Right lung (tissue), 10 donors: Measurements from ENCODE around the gene MCEE. TPM values are rescaled to one million over a fixed set of nuclear protein-coding genes. Genes with fewer than 3 reads are reported as not detected.
"Not testable (repeated sequence)": the region's sequence is repeated elsewhere in the genome, so short reads cannot be mapped to it uniquely, and the experiment has no call there.

ENCODE experiments used
- DNase-seq, 2 donors: peaks; one replicate each; pipeline ENCODE4 v3.0.0-alpha.2; 2013
- long read RNA-seq, 8 donors: transcript quantifications; one replicate each; lab custom pipeline, GENCODE V29; 2026
- polyA plus RNA-seq, 5 donors: library from polyadenylated mRNA; unstranded; fragments of 120-200 nt; gene quantifications; one replicate each; pipeline versions ENCODE4 v1.2.1 to v1.2.3, GENCODE V29; 2013; ENCODE audit warnings: inconsistent platforms in 1 of 5, low replicate concordance in 1 of 5; ENCODE audit not compliant: insufficient read length in 5 of 5, insufficient read depth in 1 of 5

Gene MCEE
- 10 to 100 TPM; 23.9 to 31.5 (median 28.8) TPM for polyA plus RNA-seq
- long read RNA-seq, donor 1, transcript MCEE-201 (3 exons, 835 nt), result major isoform, 14 of 222 reads
- long read RNA-seq, donor 1, partial matches to known transcripts, result 183 of 222 reads
- long read RNA-seq, donor 1, other reads (novel, unspliced or antisense), result 24 of 222 reads
- long read RNA-seq, donor 2, partial matches to known transcripts, result 0 of 8 reads
- long read RNA-seq, donor 2, other reads (novel, unspliced or antisense), result 5 of 8 reads
- long read RNA-seq, donor 3, partial matches to known transcripts, result 0 of 10 reads
- long read RNA-seq, donor 3, other reads (novel, unspliced or antisense), result 6 of 10 reads
- long read RNA-seq, donor 4, partial matches to known transcripts, result 98 of 107 reads
- long read RNA-seq, donor 4, other reads (novel, unspliced or antisense), result 6 of 107 reads
- long read RNA-seq, donor 5, transcript MCEE-201 (3 exons, 835 nt), result major isoform, 8 of 248 reads
- long read RNA-seq, donor 5, partial matches to known transcripts, result 213 of 248 reads
- long read RNA-seq, donor 5, other reads (novel, unspliced or antisense), result 26 of 248 reads
- long read RNA-seq, donor 6, transcript MCEE-201 (3 exons, 835 nt), result major isoform, 7 of 21 reads
- long read RNA-seq, donor 6, partial matches to known transcripts, result 5 of 21 reads
- long read RNA-seq, donor 6, other reads (novel, unspliced or antisense), result 8 of 21 reads
- long read RNA-seq, donor 7, partial matches to known transcripts, result 0 of 4 reads
- long read RNA-seq, donor 7, other reads (novel, unspliced or antisense), result 0 of 4 reads
- long read RNA-seq, donor 8, partial matches to known transcripts, result 0 of 4 reads
- long read RNA-seq, donor 8, other reads (novel, unspliced or antisense), result 0 of 4 reads

- DNase-seq, result peak; percentile 90 to 91
Measured at GRCh38 chr2:71130152-71130904, at the start of gene MCEE, which contains the start of gene MPHOSPH10. Gene MCEE, minus strand, starts transcription at chr2:71130229. Its CDS starts 10 bp downstream, at chr2:71130219. Gene MPHOSPH10, plus strand, starts transcription at chr2:71130634. Its CDS starts 32 bp downstream, at chr2:71130666.

GRCh38 chr2:71178836-71179235 lies 48.8 kb upstream of the MCEE start:
- DNase-seq, result not testable (repeated sequence)

DNA sequence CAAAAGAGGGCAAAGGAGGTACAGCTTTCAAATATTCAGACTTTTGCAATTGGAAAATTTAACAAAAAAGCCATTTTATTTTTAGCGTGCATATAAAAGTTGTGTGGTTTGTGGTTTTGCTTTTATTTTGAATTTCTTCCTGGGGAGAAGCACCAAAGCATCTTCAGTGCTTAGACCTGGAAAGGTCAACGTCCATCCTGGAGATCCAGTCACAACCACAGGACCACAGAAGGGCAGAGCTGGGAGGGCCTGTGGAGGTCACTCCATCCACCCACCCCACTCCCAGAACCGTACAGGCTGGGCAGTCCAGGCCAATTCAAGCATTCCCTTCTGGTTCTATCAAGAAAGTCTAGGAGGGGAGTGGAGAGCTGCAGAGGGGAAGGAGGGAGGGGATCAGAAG lies 44.2 kb upstream of the MCEE start:
- no peak for DNase-seq

GRCh38 chr2:71173096-71173495 lies 43.1 kb upstream of the MCEE start:
- no peak for DNase-seq

DNA sequence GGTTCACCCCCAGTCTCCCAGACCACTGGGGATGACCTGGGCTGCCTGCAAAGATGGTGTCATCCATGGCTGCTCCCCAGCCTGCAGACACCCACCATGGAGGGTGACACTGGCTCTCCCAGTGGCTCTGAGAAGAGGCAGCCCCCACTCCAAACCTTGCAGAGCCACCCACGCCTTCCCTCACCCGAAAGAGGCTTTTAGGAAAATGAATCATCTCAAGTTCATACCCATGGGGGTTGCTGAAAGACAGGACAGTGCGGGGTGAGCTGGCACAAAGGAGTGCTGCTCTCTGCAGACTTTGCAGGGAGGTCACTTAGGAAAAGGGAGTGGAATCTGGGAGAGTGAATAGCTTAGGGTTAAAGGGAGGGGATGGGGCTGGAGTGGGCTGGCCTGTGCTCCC lies 36.8 kb upstream of the MCEE start:
- no peak for DNase-seq

DNA sequence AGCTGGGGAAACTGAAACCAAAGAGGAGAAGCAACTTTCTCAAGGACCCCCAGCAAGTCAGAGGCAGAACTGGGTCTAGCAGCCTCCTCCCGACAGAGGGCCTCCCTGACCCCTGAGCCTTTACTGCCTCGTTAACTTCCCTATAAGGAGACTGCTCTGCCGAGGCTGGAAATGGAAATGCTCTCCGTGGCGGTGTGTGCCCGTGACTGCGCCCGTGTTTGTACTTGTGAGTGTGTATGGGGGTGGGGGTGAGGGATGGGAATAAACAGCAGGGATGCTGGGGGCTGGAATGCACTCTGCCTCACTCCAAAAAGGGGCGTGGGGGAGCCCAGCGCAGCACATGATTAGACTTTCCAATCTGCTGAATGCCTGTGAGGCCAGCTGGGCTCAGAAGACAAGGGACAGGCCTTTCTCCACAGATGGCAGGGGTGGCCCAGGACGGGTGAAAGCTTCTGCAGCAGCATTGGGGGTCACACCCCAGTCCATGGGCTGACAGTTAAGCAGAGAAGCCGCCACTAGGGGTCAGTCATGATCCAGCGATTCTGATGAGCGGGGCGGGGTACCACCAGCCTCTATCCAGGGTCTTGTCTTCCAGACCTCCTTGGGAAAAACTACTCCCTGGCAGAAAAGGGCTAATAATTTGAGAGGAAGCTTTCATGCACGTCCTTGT lies 27.2 kb upstream of the MCEE start:
- DNase-seq, result peak; percentile 17 to 33

DNA sequence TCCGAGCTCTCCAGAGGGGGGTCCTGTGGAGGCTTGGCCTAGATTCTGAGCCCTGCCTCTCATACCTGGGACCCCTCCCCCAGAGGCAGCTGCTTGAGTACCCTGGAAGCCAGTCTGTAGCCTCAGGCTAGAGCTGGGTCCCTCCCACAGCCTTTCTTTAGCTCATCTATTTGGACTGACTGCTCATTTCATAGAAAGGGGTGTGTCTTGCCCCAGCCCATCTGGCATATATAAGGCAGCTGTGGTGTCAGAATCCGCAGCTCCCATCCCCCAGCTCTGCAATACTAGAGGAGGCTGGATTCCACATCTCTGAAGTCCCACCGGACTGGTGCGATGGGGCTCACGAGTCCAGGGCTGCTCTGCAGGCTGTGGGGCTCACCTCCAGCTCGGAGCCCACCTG lies 26.5 kb upstream of the MCEE start:
- DNase-seq, result peak; percentile 41 to 57

GRCh38 chr2:71155846-71156245 lies 25.8 kb upstream of the MCEE start:
- no peak for DNase-seq

DNA sequence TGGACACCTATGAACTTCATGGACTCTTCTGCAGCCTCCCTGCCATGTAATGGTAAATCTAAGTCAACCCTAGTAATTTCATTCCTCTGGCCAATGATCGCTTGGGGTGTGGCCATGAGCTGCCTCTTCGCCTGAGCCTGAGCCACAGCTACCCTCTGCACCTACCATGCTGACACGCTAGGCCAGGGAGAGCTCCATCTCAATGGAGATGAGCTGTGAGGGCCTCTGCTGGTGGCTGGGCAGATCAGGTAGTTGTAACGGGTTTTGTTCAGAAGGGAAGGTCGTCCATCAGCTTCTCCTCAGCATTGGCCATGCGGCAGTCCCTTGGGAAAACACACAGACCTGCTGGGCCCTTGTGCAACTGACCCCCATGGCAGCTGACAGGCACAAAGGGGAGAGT lies 24.8 kb upstream of the MCEE start:
- no peak for DNase-seq

DNA sequence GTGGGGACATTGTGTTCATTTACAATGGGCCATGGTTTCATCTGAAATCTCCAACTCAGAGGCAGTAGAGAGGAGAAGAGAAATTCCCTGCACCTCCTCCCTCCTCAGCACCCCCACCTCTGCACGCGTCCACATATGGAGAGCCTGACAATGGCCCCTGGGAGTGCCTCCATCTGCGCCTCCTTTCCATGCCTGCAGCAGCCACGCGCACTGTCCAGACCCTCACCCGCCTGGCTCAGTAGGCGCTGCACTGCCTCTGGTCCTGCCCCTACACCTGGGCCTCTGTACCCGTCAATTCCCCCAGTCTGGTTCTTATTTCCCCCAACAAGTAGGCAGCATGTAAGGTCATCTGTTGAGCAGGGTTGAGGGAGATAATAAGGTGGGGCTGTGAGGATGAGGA lies 24.2 kb upstream of the MCEE start:
- DNase-seq, result no peak

GRCh38 chr2:71153585-71154224 lies 23.7 kb upstream of the MCEE start:
- no peak for DNase-seq

DNA sequence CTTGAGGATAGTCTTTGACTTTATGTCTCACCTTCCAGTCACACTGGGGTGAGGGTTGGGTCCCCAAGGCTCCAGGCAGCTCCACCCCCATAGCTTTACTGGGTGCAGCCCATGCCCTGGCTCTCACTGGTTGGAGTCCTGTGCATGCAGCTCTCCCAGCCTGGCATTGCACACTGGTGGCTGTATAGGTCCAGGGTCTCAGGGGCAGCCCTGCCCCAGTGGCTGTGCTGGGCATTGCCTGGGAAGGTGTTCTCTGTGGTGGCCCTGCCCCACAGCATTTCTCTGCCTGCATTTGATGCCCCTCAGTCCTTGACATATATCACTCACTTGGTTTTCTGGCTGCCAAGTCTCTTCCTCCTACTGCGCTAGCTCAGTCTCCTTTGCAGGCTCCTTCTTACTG lies 21.6 kb upstream of the MCEE start:
- DNase-seq, result no peak

DNA sequence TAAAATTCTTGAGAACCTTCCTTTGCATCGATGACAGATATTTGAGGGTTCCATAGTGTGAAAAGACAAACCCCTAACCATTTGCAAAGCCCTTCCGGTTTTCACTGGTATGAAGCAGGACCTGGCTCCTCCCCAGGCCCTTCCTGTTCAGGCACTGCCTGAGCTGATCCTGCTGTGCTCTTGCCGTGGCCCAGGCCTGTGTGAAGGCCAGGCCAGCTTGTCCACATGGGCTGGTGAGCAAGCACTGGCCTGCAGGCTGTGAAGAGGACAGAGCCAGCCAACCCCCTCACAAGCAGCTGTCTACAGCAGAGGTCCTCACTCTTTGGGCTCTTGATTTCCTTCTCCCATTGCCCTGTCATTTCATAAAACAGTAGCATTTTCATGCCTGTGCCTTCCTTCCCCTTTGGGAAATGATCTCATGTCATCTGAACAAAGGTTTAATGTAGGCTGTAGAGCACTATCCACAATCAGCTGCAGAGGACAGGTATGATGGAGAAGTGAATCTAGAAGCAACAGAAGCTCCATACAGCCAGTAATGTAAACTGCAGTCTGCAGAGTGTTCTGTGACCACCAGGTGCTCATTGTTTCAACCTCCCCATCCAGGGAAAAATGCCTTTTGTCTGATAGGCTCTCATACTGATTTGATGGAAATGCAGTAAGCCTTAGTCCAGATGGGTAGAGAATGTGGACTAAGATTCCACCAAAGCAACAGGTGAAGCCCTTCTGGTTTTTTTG lies 20.2 kb upstream of the MCEE start:
- DNase-seq, result no peak

DNA sequence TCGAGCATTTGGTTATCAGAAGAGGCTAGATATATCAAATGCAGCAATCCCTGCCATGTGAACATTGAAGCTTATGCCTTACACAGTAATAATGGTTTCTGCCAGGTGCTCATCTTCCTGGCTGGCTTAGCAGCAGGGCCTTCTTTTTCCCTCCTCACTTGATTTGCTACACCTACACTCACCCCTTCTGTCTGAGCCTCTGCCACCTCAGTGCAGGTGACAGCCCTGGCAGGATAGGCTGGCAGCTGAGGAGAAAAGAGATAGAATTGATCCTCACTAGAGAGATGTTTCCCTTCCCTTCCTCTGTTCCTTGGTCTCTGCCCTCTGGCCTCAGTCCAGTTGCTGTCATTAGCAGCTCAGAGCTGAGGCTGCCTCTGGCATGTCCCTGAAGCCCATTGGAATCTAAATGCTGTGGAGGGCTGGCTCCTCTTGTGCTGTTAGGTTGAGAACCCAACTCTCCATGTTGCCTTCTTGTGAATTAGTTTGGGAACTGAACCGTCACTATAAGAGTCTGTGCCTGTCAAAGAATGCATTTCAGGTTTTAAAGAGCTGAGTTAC lies 18.6 kb upstream of the MCEE start:
- DNase-seq, result no peak

DNA sequence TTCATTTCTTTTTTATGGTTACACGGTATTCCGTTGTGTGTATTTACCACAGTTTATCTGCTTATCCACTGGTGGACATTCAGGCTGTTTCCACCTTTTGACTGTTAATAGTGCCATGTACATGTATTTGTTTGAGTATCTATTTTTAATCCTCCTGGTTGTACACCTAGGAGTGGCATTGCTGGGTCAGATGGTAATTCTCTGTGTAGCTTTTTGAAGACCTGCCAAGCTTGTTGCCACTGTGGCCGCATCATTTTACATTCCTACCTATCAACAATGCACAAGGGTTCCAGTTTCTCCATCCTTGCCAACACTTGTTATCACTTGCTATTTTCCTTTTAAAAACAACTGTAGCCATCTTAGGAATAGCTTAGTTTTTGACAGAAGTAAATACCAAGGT lies 13.8 kb upstream of the MCEE start:
- no peak for DNase-seq

- no peak for DNase-seq
Measured at GRCh38 chr2:71136174-71136573, 6.1 kb upstream of the MCEE start.

GRCh38 chr2:71133603-71134002 lies 3.6 kb upstream of the MCEE start:
- no peak for DNase-seq

DNA sequence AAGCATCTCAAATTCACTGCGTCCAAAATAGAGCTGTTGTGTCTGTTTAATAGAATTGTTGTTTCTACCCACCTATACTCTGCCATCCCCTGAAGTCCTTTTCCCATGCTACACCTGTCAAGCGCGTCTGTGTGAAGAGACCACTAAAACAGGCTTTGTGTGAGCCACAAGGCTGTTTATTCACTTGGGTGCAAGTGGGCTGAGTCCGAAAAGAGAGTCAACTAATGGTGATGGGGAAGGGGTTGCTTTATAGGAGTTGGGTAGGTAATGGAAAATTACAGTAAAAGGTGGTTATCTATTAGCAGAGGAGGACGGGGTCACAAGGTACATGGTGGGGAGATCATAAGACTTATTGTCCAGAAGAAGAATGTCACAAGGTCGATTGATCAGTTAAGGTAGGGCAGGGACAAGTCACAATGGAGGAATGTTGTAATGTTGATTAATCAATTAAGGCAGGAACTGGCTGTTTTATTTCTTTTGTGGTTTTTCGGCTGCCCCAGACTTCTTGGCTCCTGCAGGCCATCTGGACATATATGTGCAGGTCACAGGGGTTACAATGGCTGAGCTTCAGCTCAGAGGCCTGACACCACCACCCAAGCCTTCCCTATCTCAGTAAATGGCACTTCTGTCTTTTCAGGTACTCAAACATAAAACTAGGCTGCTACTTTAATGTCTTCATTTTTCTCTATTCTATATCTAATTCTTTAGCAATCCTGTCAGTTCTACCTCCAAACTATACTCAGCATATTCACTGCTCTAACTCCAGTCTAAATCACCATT lies 1.5 kb upstream of the MCEE start:
- not testable (repeated sequence) for DNase-seq

- DNase-seq, result no peak
Measured at GRCh38 chr2:71130905-71131244, 846 bp upstream of the MCEE start.
